Measurements from ENCODE around the gene IL12RB2.
"Not testable (repeated sequence)": the region's sequence is repeated elsewhere in the genome, so short reads cannot be mapped to it uniquely, and the experiment has no call there.

Gene IL12RB2

GRCh38 chr1:67405473-67406245 lies 98.0 kb downstream of the IL12RB2 start:
- TF ChIP-seq CTCF (IDR thresholded peaks at IDR 0.05; ENCODE audit: low read depth, low read length) (no peak), EZH2phosphoT487 (IDR thresholded peaks at IDR 0.05; ENCODE audit: low read depth) (no peak)
- H3K27ac ChIP-seq (ENCODE audit: low read length): no peak overlapping the region
- H3K4me2 ChIP-seq (ENCODE audit: low read length): no peak overlapping the region

GRCh38 chr1:67407498-67407897 lies 99.8 kb downstream of the IL12RB2 start:
- no peak overlapping the region for H3K9ac ChIP-seq (ENCODE audit: low read length)
- peaks cover 31% of the 10 kb centered on the region for H3K79me2 ChIP-seq (ENCODE audit: low read length)
- H3K27ac ChIP-seq (ENCODE audit: low read length): no peak overlapping the region
- H3K4me1 ChIP-seq (ENCODE audit: low read length): no peaks in the 10 kb centered on the region
- H2AFZ ChIP-seq (ENCODE audit: low read depth, low read length): no peak overlapping the region
- H3K4me2 ChIP-seq (ENCODE audit: low read length): no peak overlapping the region
- H3K36me3 ChIP-seq (replicated peaks; ENCODE audit: low read depth, low read length): peaks cover 26% of the 10 kb centered on the region
- TF ChIP-seq EZH2phosphoT487 (IDR thresholded peaks at IDR 0.05; ENCODE audit: low read depth) (no peak), CTCF (IDR thresholded peaks at IDR 0.05; ENCODE audit: low read depth, low read length) (no peak)
- H4K20me1 ChIP-seq (ENCODE audit: insufficient read depth, low read length): peaks cover 12% of the 10 kb centered on the region
- no peaks in the 10 kb centered on the region for H3K9me3 ChIP-seq (ENCODE audit: insufficient read depth, low read length)
- H3K4me3 ChIP-seq (ENCODE audit: low read length): no peak overlapping the region
- H3K27me3 ChIP-seq (ENCODE audit: low read depth, low read length): no peaks in the 10 kb centered on the region

More at GRCh38 chr1:67405473-67406245, 98.0 kb downstream of the IL12RB2 start:
- no peaks in the 10 kb centered on the region for H3K9me3 ChIP-seq (ENCODE audit: insufficient read depth, low read length)
- H4K20me1 ChIP-seq (ENCODE audit: insufficient read depth, low read length): peaks cover 9% of the 10 kb centered on the region
- no peaks in the 10 kb centered on the region for H3K27me3 ChIP-seq (ENCODE audit: low read depth, low read length)
- H3K79me2 ChIP-seq (ENCODE audit: low read length): peaks cover 17% of the 10 kb centered on the region
- peaks cover 25% of the 10 kb centered on the region for H3K36me3 ChIP-seq (replicated peaks; ENCODE audit: low read depth, low read length)
- H3K4me3 ChIP-seq (ENCODE audit: low read length): no peak overlapping the region
- H2AFZ ChIP-seq (ENCODE audit: low read depth, low read length): no peak overlapping the region
- H3K9ac ChIP-seq (ENCODE audit: low read length): no peak overlapping the region
- no peaks in the 10 kb centered on the region for H3K4me1 ChIP-seq (ENCODE audit: low read length)

GRCh38 chr1:67408148-67408547 lies 100.5 kb downstream of the IL12RB2 start:
- Histone ChIP-seq H4K20me1 (ENCODE audit: insufficient read depth, low read length) (peaks cover 12% of the 10 kb centered on the region), H3K4me3 (ENCODE audit: low read length) (no peak overlapping the region), H3K27me3 (ENCODE audit: low read depth, low read length) (no peaks in the 10 kb centered on the region), H2AFZ (ENCODE audit: low read depth, low read length) (no peak overlapping the region), H3K36me3 (replicated peaks; ENCODE audit: low read depth, low read length) (peaks cover 26% of the 10 kb centered on the region), H3K9ac (ENCODE audit: low read length) (no peak overlapping the region), H3K79me2 (ENCODE audit: low read length) (peaks cover 33% of the 10 kb centered on the region), H3K27ac (ENCODE audit: low read length) (no peak overlapping the region), H3K4me2 (ENCODE audit: low read length) (no peak overlapping the region), H3K4me1 (ENCODE audit: low read length) (no peaks in the 10 kb centered on the region), H3K9me3 (ENCODE audit: insufficient read depth, low read length) (no peaks in the 10 kb centered on the region)
- TF ChIP-seq CTCF (IDR thresholded peaks at IDR 0.05; ENCODE audit: low read depth, low read length) (no peak), EZH2phosphoT487 (IDR thresholded peaks at IDR 0.05; ENCODE audit: low read depth) (no peak)

GRCh38 chr1:67413101-67413500 lies 105.4 kb downstream of the IL12RB2 start:
- H3K4me3 ChIP-seq (ENCODE audit: low read length); H3K9me3 ChIP-seq (ENCODE audit: insufficient read depth, low read length); H3K4me2 ChIP-seq (ENCODE audit: low read length); H3K9ac ChIP-seq (ENCODE audit: low read length); H3K27me3 ChIP-seq (ENCODE audit: low read depth, low read length); H3K27ac ChIP-seq (ENCODE audit: low read length); H2AFZ ChIP-seq (ENCODE audit: low read depth, low read length); H3K4me1 ChIP-seq (ENCODE audit: low read length): not testable (repeated sequence)
- H3K79me2 ChIP-seq (ENCODE audit: low read length): peaks cover 75% of the 10 kb centered on the region
- peaks cover 49% of the 10 kb centered on the region for H3K36me3 ChIP-seq (replicated peaks; ENCODE audit: low read depth, low read length)
- peaks cover 53% of the 10 kb centered on the region for H4K20me1 ChIP-seq (ENCODE audit: insufficient read depth, low read length)
